ENCODE results near the gene CACNG3.
"Not testable (repeated sequence)": the region's sequence is repeated elsewhere in the genome, so short reads cannot be mapped to it uniquely, and the experiment has no call there.

CACNG3 gene

DNA sequence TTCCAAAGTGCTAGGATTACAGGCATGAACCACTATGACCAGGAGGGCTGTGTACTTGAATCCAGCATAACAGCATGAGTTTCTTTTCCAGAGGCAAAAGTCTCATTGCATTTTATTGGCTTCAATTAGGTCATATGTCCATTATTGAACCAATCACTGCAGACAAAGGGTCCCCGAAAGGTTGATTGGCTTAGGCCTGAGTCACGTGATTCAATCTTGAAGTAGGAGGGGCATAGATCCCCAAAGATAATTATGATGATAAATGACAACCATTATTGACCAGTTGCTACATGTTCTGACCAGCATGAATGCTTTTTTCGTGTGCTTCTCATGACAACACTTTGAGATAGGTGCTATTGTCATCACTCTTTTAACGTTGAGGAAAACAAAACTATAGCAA is 25.3 kb downstream of the CACNG3 start:
- DNase-seq = no peak

DNA sequence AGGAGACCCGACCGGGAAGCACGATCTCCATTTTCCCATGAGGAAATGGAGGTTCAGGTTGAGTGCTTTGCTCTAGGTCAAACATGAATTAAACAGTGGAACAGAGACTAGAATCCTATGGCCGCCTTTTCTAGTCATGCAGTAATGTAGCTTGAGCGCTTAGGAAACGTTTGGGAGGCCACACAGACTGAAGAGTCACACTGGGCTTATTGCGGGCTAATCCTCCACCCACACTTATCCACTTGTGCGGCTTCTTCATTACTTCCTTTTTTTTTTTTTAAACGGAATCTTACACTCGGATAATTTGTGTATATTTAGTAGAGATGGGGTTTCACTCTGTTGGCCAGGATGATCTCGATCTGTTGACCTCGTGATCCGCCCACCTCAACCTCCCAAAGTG is 26.0 kb downstream of the CACNG3 start:
- no peak for DNase-seq

DNA sequence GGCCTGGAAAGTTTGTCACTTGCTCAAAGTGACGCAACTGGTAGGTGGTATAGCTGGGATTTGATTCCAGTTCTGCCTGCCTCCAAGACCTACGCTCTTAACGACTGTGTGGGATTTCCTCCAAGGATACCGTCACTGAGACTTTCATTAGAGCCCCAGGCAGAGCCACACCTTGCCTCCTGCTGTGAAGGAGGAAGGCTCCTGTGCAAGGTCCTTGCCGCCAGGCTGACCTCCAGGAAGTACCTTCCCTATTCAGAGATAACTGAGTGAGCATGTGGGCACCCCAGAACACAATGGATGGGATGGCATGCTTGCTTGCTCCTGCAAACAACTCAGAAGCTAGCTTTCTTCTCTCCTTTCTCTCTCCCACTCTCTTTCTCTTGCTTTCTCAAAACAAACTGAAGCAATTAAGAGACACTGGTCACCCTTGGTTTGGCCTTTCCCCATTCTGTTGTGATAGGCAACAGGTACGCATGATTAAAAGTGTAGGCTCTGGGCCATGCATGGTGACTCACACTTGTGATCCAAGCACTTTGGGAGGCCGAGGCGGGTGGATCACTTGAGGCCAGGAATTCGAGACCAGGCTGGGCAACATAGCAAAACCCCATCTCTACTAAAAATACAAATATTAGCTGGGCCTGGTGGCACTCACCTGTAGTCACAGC is 30.7 kb downstream of the CACNG3 start:
- no peak for DNase-seq

DNA sequence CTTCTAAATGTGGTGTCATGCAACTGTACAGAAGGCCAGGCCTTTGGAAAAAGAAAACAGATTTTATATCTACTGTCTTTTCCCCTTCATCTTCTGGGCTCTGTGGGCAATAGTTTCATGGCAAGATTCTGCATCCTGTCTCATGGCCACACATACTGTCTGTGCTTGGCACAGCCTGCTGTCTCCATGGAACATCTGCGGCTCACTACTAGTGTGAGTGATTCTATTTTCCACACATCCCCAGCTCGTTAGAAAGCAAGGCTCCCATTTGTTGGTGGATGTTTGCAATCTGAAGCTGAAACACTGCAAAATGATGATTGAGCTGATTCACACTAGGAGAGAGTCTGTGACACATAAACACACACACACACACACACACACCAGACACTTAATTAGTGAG is 32.4 kb downstream of the CACNG3 start:
- no peak for DNase-seq

DNA sequence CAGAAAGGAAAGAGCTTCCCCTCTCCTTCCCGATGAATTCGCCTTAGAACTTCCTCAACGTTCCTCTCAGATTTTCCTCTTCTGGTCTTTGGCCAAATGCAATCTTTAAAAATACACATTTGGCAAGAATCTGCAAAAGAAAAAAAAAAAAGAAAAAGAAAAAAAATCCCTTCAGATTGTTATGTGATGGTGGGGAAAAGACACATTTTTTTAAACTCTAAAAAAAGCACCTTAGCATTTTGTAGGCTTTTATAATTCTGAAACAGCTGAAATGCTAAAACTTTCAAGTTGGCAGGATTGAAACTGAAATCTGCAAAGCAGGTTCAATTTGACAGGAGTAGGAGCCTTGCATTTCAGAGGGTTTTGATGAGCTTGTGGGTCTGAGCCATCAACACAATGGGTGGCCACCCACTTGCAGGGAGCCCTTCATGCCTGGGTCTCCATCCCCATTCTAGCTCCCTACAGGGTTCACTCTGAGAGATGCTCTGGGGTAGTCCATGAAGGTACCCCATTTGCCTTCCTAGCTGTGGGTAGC is 33.1 kb downstream of the CACNG3 start:
- DNase-seq = no peak

DNA sequence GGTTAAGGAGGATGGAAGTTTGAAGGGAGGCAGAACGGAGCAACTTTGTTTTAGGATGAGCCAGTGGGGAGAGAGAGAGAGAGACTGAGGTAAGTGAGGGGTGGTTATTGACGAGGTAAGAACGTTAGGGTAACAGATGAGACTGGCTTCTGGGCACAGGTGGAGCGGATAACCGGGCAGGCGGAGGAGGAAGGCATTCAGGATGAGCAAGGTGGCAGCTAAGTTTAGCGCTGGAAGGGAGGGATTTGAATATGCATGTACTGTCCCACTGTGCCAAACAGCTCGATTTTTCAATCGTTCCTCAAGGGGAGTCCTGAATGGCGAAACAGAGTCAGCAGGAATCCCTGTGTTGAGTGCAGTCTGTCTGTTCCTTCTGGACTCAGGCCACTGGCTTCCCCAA is 35.8 kb downstream of the CACNG3 start:
- DNase-seq = no peak

DNA sequence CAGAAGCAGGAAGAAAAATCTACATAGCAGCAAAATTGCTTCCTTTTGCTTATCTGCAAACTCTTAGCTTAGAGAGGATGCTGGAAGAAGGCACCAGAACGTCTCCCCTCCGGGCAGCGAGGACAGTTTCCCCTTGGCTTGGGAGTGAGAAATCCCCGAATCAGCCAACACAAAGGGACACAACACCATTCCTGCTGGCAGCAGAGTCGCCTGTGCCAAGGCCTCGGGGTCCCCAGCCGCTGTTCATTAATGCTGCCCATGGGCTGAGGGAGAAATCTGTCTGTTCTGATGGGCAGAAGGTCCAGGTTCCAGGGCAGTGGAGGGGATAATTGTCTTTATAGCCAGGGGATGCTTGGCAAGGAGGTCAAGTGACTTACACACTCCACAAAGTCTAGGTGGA is 38.0 kb downstream of the CACNG3 start:
- DNase-seq = no peak

GRCh38 chr16:24297375-24297774 is 41.2 kb downstream of the CACNG3 start:
- DNase-seq = no peak

DNA sequence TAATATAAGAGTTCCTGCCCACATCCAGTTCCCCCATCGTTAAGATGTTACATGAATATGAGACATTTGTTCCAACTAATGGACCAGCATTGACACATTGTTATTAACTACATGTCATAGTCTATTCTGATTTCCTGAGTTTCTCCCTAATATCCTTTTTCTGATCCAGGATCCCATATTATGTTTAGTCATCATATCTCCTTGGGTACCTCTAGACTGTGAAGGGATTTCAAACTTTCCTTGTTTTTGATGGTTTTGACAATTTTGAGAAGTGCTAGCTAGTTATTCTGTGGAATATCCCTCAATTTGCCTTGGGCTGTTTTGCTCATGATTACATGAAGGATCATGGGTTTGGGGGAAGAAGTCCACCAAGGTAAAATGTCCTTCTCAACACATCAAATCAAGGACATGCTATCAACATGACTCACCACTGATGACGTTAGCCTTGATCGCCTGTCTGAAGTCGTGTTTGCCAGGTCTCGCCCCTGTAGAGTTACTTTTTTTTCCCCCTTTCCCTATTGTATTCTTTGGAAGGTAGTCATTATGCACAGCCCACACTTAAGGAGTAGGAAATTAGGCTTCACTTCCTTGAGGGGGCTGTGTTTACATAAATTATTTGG is 42.5 kb downstream of the CACNG3 start:
- no peak for DNase-seq

DNA sequence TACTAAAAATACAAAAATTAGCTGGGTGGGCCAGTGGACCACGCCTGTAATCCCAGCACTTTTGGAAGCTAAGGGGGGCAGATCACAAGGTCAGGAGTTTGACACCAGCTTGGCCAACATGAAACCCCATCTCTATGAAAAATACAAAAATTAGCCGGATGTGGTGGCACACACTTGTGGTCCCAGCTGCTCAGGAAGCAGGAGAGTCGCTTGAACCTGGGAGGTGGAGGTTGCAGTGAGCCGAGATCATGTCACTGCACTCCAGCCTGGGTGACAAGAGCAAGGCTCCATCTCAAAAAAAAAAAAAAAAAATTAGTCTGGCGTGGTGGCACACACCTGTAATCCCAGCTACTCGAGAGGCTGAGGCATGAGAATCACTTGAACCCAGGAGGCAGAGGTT is 44.6 kb downstream of the CACNG3 start:
- not testable (repeated sequence) for DNase-seq

DNA sequence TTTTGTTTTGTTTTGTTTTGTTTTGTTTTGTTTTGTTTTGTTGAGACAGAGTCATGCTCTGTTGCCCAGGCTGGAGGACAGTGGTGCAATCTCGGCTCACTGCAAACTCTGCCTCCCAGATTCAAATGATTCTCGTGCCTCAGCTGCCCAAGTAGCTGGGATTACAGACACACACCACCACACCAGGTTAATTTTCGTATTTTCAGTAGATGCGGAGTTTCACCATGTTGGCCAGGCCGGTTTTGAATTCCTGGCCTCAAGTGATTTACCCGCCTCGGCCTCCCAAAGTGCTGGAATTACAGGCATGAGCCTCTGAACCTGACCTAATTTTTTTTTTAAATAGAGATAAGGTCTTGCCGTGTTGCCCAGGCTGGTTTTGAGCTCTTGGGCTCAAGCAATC is 46.5 kb downstream of the CACNG3 start:
- no peak for DNase-seq

DNA sequence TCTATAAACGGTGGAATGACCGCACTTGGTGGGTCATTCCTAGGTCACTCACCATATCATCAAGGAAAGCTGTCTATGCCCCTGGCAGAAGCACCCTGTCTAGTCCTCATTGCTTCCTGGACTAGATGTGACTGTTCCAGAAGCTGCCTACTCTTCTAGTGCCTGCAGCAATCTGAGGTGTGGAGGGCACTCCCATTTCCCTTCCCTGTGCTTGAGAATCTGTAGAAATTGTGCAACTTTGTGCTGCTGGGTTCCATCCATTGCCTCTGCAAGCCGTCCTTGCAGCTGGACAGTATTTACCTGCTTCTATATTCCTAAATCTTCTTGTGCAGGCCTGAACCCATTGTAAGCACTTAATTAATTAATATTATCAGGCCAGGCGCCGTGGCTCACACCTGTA is 52.1 kb downstream of the CACNG3 start:
- no peak for DNase-seq

DNA sequence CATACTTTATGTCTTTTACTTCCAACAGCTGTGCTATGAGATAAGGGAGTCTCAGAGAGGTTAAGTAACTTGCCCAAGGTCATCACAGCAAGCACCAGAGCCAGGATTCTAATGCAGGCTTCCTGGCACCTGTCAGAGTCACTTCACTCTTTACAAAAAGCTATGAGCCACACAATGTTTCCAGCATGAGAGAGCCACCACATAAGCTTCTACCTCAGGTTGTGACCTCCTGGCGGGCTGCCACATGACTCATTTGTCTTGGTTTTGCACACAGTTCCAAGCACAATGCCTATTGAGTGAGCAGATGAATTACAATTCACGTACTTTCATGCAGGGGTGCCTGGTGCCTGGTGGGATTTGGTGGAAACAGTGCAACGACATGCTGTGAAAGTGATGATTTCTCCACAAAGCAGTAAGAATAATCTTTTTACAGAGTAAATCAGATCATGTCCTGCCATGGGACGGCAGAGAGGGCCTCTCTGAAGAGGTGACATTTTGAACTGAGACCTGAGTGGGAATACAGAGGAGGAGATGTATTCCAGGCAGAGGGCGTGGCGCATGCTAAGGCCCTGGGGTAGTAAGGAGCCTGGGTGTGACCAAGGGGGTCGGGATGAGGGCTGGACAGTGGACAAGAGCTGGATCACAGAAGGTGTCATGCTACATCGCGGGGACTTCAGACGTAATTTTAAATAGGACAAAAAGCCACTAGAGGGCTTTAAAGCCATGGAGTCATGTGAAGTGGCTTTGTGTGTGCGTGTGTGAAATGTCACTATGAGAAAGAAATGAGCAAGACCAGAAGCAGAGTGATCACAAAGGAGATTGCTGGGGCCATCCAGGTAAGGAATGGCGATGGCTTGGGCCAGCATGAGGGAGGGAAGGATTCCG is 53.4 kb downstream of the CACNG3 start:
- DNase-seq = no peak

GRCh38 chr16:24315343-24315742 is 59.2 kb downstream of the CACNG3 start:
- DNase-seq = no peak

DNA sequence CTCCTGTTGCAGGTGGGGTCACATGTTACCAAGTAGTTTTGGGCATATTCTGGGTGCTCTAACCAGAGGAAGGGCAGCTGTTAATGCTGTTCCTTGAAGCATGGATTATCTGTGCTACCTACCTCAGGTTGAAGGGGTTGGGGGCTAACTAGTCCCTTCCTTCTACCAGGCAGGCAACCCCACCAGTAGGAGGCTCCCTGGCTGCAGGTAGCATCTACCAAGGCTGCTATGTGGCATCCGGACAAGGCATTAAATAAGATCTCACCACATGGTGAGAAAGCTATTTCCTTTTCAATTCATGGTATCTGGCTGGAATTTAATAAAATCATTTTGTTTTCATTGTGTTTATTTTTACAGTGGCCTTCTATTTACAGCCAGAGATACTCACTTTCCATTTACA is 62.5 kb downstream of the CACNG3 start:
- no peak for DNase-seq

- no peak for DNase-seq
Observed at GRCh38 chr16:24319126-24319814, 63.1 kb downstream of the CACNG3 start.

DNA sequence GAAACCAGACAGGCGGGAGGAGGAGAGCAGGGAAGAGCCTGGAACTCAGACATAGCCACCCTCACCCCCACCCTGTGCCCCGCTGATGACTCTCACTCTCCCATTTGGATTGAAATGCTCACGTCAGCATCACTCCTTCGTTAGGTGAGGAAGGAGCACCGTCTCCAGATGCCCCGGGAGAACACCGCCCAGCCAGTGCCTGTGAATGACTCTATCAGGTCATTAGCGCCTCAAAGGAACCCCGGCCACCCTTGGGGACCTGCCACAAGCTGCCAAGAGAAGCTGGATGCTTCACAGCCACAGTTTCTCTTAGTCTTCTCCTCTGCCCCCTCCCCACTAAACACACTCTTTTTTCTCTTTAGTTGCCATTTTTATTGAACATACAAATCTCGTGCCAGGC is 66.0 kb downstream of the CACNG3 start:
- DNase-seq = no peak

DNA sequence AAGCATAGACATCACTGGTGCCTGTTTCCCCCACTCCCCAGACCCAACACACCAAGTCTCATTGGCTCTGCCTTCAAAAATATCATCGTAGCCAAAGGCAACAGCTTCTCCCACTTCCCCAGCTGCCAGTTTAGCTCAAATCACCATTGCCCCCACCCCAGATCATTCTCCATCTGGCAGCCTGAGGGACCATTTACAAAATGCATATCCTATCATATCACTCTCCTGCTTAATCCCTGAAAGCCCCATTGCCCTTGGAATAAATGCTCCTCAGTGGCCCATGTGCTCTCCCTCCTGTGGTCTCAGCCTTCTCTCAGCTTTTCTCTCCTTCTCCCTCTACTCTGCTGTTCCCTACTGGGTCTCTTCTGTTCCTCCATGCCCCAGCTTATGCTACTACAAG is 68.3 kb downstream of the CACNG3 start:
- no peak for DNase-seq

- no peak for DNase-seq
Observed at GRCh38 chr16:24328835-24329452, 72.8 kb downstream of the CACNG3 start.

- no peak for DNase-seq
Observed at GRCh38 chr16:24332178-24332577, 76.0 kb downstream of the CACNG3 start.

- DNase-seq = no peak
Observed at GRCh38 chr16:24332582-24333090, 76.5 kb downstream of the CACNG3 start.

GRCh38 chr16:24336491-24336890 is 80.4 kb downstream of the CACNG3 start:
- DNase-seq = no peak

GRCh38 chr16:24337013-24337412 is 80.9 kb downstream of the CACNG3 start:
- no peak for DNase-seq

All from GF-D8 (cell line).